ENCODE measurements around the gene LYZL6.

GRCh38 chr17:35915153-35915964 is 28.2 kb downstream of the LYZL6 start:
- no peak for TF ChIP-seq CTCF (IDR thresholded peaks at IDR 0.05)
- TF ChIP-seq POLR2AphosphoS5 (IDR thresholded peaks at IDR 0.05) = no peak
